GM15510 (cell line): ENCODE measurements around the gene ARPC2.

Experiments
- POLR2A ChIP-seq: IDR thresholded peaks from 3 replicates; pipeline ENCODE4 v1.6.1; 2011; ENCODE audit warnings: borderline replicate concordance; ENCODE audit not compliant: insufficient read length; ENCODE audit errors: extremely low read depth

ARPC2 gene

DNA sequence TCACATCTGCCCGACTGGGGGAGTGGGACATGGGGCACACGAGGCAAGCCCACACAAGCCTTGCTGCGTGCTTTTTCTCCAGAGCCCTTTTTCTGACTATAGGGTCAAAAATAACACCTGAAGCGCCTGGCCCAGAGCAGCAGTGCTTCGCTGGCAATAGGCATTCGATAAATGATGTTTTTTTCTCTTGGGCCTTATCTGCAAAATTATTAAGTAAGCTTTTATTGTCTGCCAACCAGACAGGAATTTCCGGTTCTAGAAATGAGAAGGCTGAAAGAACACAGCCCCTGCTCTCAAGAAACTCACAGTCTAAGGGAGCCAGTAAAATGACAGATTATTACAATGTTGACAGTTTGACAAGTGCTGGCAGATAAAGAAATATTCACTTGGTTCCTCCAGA, 78.0 kb downstream of the ARPC2 start:
- no peak for TF ChIP-seq POLR2A

DNA sequence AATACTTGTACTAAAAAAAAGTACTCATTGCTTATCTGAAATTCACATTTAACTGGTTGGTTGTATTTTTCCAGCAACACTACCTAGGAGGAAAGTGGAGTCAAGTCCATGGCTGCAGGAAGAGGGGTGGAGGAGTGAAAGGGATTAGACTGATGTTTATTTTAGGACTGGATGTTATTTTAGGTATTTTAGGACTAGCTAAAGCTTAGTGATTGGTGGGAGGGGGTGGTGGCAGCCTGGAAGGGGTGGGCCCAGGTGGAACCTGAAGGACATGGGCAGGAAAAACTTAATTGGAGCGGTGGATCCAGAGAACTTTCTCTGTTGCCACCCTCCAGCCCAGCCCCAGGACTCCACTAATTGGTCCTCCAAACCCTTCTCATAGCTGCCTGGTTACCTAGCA, 79.2 kb downstream of the ARPC2 start:
- no peak for TF ChIP-seq POLR2A

DNA sequence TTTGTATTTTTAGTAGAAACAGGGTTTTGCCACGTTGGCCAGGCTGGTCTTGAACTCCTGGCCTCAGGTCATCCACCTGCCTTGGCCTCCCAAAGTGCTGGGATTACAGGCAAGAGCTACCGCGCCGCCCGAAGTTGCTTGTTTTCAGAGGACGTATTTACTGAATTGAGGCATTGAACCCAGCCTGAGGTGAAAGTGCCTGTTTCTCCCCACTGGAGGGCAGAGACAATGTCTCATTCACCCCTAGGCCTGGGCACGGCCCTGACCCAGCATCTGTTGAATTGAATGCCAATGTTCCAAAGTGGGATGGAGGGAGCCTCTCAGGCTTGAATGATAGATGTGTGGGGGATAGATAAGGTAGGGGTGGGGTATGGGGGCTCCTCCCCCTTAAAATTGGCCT, 79.9 kb downstream of the ARPC2 start:
- no peak for TF ChIP-seq POLR2A

DNA sequence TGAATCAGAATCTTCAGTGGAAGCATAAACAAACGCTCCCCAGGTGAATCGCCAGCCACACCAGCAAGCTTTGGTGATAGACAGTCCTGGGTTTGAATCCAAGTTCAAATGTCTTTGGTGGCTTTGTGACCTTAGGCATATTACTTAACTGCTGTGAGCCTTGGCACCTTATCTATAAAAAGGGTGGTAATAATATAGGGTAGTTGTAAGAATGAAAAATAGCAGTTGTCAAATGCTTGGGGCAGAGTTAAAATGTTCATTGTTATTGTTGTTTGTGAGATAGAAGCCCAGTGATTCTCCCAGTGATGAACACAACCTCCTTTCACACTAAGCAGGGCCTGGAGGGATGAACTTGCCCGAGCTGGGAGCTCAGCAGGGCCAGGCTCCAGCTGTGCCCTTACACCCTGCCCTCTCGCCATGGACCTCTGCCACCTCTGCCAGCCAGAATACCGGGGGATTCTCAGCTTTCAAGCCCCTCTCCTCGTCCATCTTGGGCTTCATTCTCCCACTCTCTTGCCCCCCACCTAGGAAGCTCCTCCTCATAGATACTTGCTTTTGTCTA, 81.4 kb downstream of the ARPC2 start:
- no peak for TF ChIP-seq POLR2A

DNA sequence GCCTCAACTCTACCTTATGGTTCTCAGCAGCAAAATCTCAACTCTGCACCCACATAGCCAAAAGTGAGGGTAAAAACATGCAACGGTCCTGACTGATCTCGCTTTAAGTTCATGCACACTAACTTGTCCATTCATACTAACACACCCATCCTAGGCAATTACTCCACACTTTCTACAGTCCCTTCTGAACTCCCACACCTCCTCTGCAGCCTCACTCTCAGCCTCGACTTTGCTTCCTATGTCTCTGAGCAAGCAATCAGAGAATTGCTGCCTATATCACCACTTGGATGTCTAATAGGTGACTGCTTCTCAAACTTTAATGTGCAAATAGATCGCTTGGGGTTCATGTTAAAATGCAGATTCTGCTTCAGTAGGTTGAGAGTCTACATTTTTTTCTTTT, 83.2 kb downstream of the ARPC2 start:
- no peak for TF ChIP-seq POLR2A

DNA sequence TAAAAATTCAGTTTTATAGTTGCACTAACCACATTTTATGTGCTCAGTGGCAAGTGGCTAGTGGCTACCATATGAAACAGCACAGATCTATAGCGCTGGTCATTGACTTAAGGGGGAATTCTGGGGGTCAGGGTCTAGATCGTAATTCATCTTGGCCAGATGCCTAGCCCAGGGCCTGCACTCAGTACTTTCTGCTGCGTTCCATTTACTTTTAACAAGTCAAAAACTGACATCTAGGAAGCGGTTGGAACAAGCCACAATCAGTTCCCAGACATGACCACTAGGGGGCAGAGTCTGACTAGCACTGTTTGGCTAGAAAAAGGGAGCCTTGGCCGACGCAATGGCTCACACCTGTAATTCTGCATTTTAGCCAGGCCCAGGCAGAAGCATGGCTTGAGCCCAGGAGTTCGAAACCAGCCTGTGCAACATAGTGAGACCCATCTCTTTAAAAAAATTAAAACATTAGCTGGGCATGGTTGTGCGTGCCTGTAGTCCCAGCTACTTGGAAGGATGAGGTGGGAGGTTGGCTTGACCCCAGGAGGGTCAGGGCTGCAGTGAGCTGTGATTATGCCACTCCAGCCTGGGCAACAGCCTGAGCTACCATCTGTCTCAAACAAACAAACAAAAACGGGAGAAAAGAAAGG, 84.3 kb downstream of the ARPC2 start:
- TF ChIP-seq POLR2A = no peak
